ENCODE results near the gene OSTF1.

OSTF1 gene

GRCh38 chr9:75054368-75055001, 33.8 kb upstream of the OSTF1 start:
- Histone ChIP-seq H2AK5ac (ENCODE audit: low read length, severe bottlenecking) (no peak overlapping the region), H4K8ac (ENCODE audit: low read length) (no peak overlapping the region), H3K36me3 (ENCODE audit: control insufficient read depth in 1 of 2, insufficient read depth in 2 of 2, low read depth in 1 of 2, low read length in 2 of 2) (no peaks in the 10 kb centered on the region), H3K18ac (ENCODE audit: low read depth in 1 of 2, low read length in 2 of 2) (no peak overlapping the region), H2BK12ac (ENCODE audit: low read length in 2 of 2) (no peak overlapping the region), H2AFZ (ENCODE audit: low read depth, low read length) (no peak overlapping the region), H3K27ac (ENCODE audit: low read length, poor library complexity, severe bottlenecking) (no peak overlapping the region), H3K9ac (ENCODE audit: low read length) (no peak overlapping the region), H2BK120ac (ENCODE audit: low read depth, low read length) (no peak overlapping the region), H3K27me3 (ENCODE audit: control insufficient read depth in 1 of 2, insufficient read depth in 1 of 2, low read length in 2 of 2) (no peaks in the 10 kb centered on the region), H3K4me2 (ENCODE audit: low read length, poor library complexity, severe bottlenecking) (no peak overlapping the region), H4K91ac (ENCODE audit: low read length) (no peak overlapping the region), H3K4me1 (ENCODE audit: control insufficient read depth, insufficient read depth, low read depth, low read length) (no peaks in the 10 kb centered on the region), H3K23ac (ENCODE audit: low read length in 2 of 2) (no peak overlapping the region), H3K14ac (ENCODE audit: low read length in 2 of 2) (no peak overlapping the region), H2BK5ac (ENCODE audit: low read depth, low read length, poor library complexity, severe bottlenecking) (no peak overlapping the region), H3K4ac (ENCODE audit: low read depth in 1 of 2, low read length in 2 of 2) (no peak overlapping the region), H3K9me3 (ENCODE audit: control insufficient read depth, low read length) (no peaks in the 10 kb centered on the region), H3K4me3 (ENCODE audit: insufficient read depth in 1 of 2, low read depth in 1 of 2, low read length in 2 of 2) (no peak overlapping the region), H3K79me1 (replicated peaks; ENCODE audit: low read length, poor library complexity, severe bottlenecking) (no peaks in the 10 kb centered on the region), H2BK15ac (ENCODE audit: low read depth, poor library complexity, severe bottlenecking) (no peak overlapping the region)
- DNase-seq, result no peak
- WGBS, result 88% methylated on average over 5 of the region's 5 CpGs

GRCh38 chr9:75061169-75061568, 27.1 kb upstream of the OSTF1 start:
- Histone ChIP-seq H2AFZ (ENCODE audit: low read depth, low read length) (no peak overlapping the region), H3K36me3 (ENCODE audit: control insufficient read depth in 1 of 2, insufficient read depth in 2 of 2, low read depth in 1 of 2, low read length in 2 of 2) (peaks cover 0 to 15% of the 10 kb centered on the region in 2 experiments), H3K18ac (ENCODE audit: low read depth in 1 of 2, low read length in 2 of 2) (no peak overlapping the region), H3K9ac (ENCODE audit: low read length) (no peak overlapping the region), H2BK5ac (ENCODE audit: low read depth, low read length, poor library complexity, severe bottlenecking) (no peak overlapping the region), H3K4me3 (ENCODE audit: insufficient read depth in 1 of 2, low read depth in 1 of 2, low read length in 2 of 2) (no peak overlapping the region), H3K4me1 (ENCODE audit: control insufficient read depth, insufficient read depth, low read depth, low read length) (peaks cover 3% of the 10 kb centered on the region), H2BK12ac (ENCODE audit: low read length in 2 of 2) (no peak overlapping the region), H2AK5ac (ENCODE audit: low read length, severe bottlenecking) (no peak overlapping the region), H2BK15ac (ENCODE audit: low read depth, poor library complexity, severe bottlenecking) (no peak overlapping the region), H3K27ac (ENCODE audit: low read length, poor library complexity, severe bottlenecking) (no peak overlapping the region), H3K4ac (ENCODE audit: low read depth in 1 of 2, low read length in 2 of 2) (no peak overlapping the region), H3K79me1 (replicated peaks; ENCODE audit: low read length, poor library complexity, severe bottlenecking) (no peaks in the 10 kb centered on the region), H3K23ac (ENCODE audit: low read length in 2 of 2) (no peak overlapping the region), H3K27me3 (ENCODE audit: control insufficient read depth in 1 of 2, insufficient read depth in 1 of 2, low read length in 2 of 2) (no peaks in the 10 kb centered on the region), H3K9me3 (ENCODE audit: control insufficient read depth, low read length) (no peaks in the 10 kb centered on the region), H4K91ac (ENCODE audit: low read length) (no peak overlapping the region), H2BK120ac (ENCODE audit: low read depth, low read length) (no peak overlapping the region), H4K8ac (ENCODE audit: low read length) (no peak overlapping the region), H3K4me2 (ENCODE audit: low read length, poor library complexity, severe bottlenecking) (no peak overlapping the region), H3K14ac (ENCODE audit: low read length in 2 of 2) (no peak overlapping the region)
- no peak for DNase-seq
- WGBS, result 100% methylated on average over 1 of the region's 2 CpGs

- Histone ChIP-seq H3K9ac (ENCODE audit: low read length) (peak overlapping the region; percentile 73), H2AFZ (ENCODE audit: low read depth, low read length) (no peak overlapping the region), H3K27ac (ENCODE audit: low read length, poor library complexity, severe bottlenecking) (no peak overlapping the region), H3K27me3 (ENCODE audit: control insufficient read depth in 1 of 2, insufficient read depth in 1 of 2, low read length in 2 of 2) (no peaks in the 10 kb centered on the region), H3K79me1 (replicated peaks; ENCODE audit: low read length, poor library complexity, severe bottlenecking) (no peaks in the 10 kb centered on the region), H2BK12ac (ENCODE audit: low read length in 2 of 2) (no peak overlapping the region), H3K4me3 (ENCODE audit: insufficient read depth in 1 of 2, low read depth in 1 of 2, low read length in 2 of 2) (peak overlapping the region in 1 of 2 experiments; percentile 9), H3K18ac (ENCODE audit: low read depth in 1 of 2, low read length in 2 of 2) (no peak overlapping the region), H4K91ac (ENCODE audit: low read length) (no peak overlapping the region), H3K14ac (ENCODE audit: low read length in 2 of 2) (no peak overlapping the region), H3K9me3 (ENCODE audit: control insufficient read depth, low read length) (no peaks in the 10 kb centered on the region), H2BK5ac (ENCODE audit: low read depth, low read length, poor library complexity, severe bottlenecking) (no peak overlapping the region), H3K4ac (ENCODE audit: low read depth in 1 of 2, low read length in 2 of 2) (no peak overlapping the region), H2BK120ac (ENCODE audit: low read depth, low read length) (no peak overlapping the region), H2BK15ac (ENCODE audit: low read depth, poor library complexity, severe bottlenecking) (no peak overlapping the region), H3K23ac (ENCODE audit: low read length in 2 of 2) (no peak overlapping the region), H3K4me2 (ENCODE audit: low read length, poor library complexity, severe bottlenecking) (no peak overlapping the region), H3K4me1 (ENCODE audit: control insufficient read depth, insufficient read depth, low read depth, low read length) (peaks cover 3% of the 10 kb centered on the region), H3K36me3 (ENCODE audit: control insufficient read depth in 1 of 2, insufficient read depth in 2 of 2, low read depth in 1 of 2, low read length in 2 of 2) (peaks cover 3 to 32% of the 10 kb centered on the region in 2 experiments), H2AK5ac (ENCODE audit: low read length, severe bottlenecking) (no peak overlapping the region), H4K8ac (ENCODE audit: low read length) (no peak overlapping the region)
- no peak for DNase-seq
- 85% methylated on average over 1 of the region's 1 CpG for WGBS
Observed at GRCh38 chr9:75063556-75064305, 24.6 kb upstream of the OSTF1 start.

- Histone ChIP-seq H3K9ac (ENCODE audit: low read length) (peak overlapping the region; percentile 73), H3K4me2 (ENCODE audit: low read length, poor library complexity, severe bottlenecking) (no peak overlapping the region), H4K8ac (ENCODE audit: low read length) (no peak overlapping the region), H3K27me3 (ENCODE audit: control insufficient read depth in 1 of 2, insufficient read depth in 1 of 2, low read length in 2 of 2) (no peaks in the 10 kb centered on the region), H3K79me1 (replicated peaks; ENCODE audit: low read length, poor library complexity, severe bottlenecking) (no peaks in the 10 kb centered on the region), H3K23ac (ENCODE audit: low read length in 2 of 2) (no peak overlapping the region), H3K4ac (ENCODE audit: low read depth in 1 of 2, low read length in 2 of 2) (no peak overlapping the region), H2BK5ac (ENCODE audit: low read depth, low read length, poor library complexity, severe bottlenecking) (no peak overlapping the region), H3K27ac (ENCODE audit: low read length, poor library complexity, severe bottlenecking) (no peak overlapping the region), H2AFZ (ENCODE audit: low read depth, low read length) (no peak overlapping the region), H2BK12ac (ENCODE audit: low read length in 2 of 2) (no peak overlapping the region), H3K36me3 (ENCODE audit: control insufficient read depth in 1 of 2, insufficient read depth in 2 of 2, low read depth in 1 of 2, low read length in 2 of 2) (peaks cover 3 to 39% of the 10 kb centered on the region in 2 experiments), H3K14ac (ENCODE audit: low read length in 2 of 2) (no peak overlapping the region), H2AK5ac (ENCODE audit: low read length, severe bottlenecking) (peak overlapping the region; percentile 27), H2BK15ac (ENCODE audit: low read depth, poor library complexity, severe bottlenecking) (no peak overlapping the region), H3K4me1 (ENCODE audit: control insufficient read depth, insufficient read depth, low read depth, low read length) (peaks cover 3% of the 10 kb centered on the region), H3K18ac (ENCODE audit: low read depth in 1 of 2, low read length in 2 of 2) (no peak overlapping the region), H3K4me3 (ENCODE audit: insufficient read depth in 1 of 2, low read depth in 1 of 2, low read length in 2 of 2) (peak overlapping the region in 1 of 2 experiments; percentile 9), H3K9me3 (ENCODE audit: control insufficient read depth, low read length) (no peaks in the 10 kb centered on the region), H4K91ac (ENCODE audit: low read length) (no peak overlapping the region), H2BK120ac (ENCODE audit: low read depth, low read length) (no peak overlapping the region)
- DNase-seq, result no peak
- WGBS, result 96% methylated on average over 1 of the region's 2 CpGs
Observed at GRCh38 chr9:75064307-75065025, 23.8 kb upstream of the OSTF1 start.

Data from mesenchymal stem cell (in vitro differentiated cells and primary cell).